Spleen (tissue), 7 donors: ENCODE data around the gene TNKS1BP1.

Experiments
- CTCF ChIP-seq, 11 experiments: fragments of 200-600 bp in 7 of 11; fragments of 450-650 bp in 4 of 11; sonication (generic) in 4 of 11; IDR thresholded peaks in 8 of 11; conservative IDR thresholded peaks in 3 of 11; 1 replicate in 7 of 11; 2 replicates in 4 of 11; pipeline versions ENCODE4 v1.4.0 to v1.8.0; 2016 to 2021; ENCODE audit warnings: antibody characterized with exemption in 11 of 11, inconsistent platforms in 4 of 11, mild to moderate bottlenecking in 1 of 11
- POLR2A ChIP-seq, 3 donors: fragments of 450-650 bp; IDR thresholded peaks; one replicate each; pipeline ENCODE4 v1.5.1; 2017; ENCODE audit warnings: antibody characterized with exemption in 3 of 3, mild to moderate bottlenecking in 1 of 3
- donor health status: DM: no; HTN: no; CAD: no; lungs with moderate emphysema.
- donor health status: DM: no; HTN: no; CAD: no.
- donor health status: DM: no; HTN: no; CAD: no.

- TF ChIP-seq CTCF (IDR thresholded peaks at IDR 0.05 in 8 of 11, conservative IDR thresholded peaks at IDR 0.05 in 3 of 11) = peak; percentile 54 to 90 (median 85)
- no peak for TF ChIP-seq POLR2A (IDR thresholded peaks at IDR 0.05)
These were observed 24.9 kb upstream of the TNKS1BP1 start for GRCh38 chr11:57349491-57350274.
